GM21515 (cell line): Measurements from ENCODE around the gene IFITM1.
"Not testable (repeated sequence)": the region's sequence is repeated elsewhere in the genome, so short reads cannot be mapped to it uniquely, and the experiment has no call there.

Source experiments
- ATAC-seq: cut with Tn5 transposase; IDR thresholded peaks from one replicate; pipeline ENCODE4 v1.9.1; 2021; ENCODE audit not compliant: unreplicated experiment

The IFITM1 gene

DNA sequence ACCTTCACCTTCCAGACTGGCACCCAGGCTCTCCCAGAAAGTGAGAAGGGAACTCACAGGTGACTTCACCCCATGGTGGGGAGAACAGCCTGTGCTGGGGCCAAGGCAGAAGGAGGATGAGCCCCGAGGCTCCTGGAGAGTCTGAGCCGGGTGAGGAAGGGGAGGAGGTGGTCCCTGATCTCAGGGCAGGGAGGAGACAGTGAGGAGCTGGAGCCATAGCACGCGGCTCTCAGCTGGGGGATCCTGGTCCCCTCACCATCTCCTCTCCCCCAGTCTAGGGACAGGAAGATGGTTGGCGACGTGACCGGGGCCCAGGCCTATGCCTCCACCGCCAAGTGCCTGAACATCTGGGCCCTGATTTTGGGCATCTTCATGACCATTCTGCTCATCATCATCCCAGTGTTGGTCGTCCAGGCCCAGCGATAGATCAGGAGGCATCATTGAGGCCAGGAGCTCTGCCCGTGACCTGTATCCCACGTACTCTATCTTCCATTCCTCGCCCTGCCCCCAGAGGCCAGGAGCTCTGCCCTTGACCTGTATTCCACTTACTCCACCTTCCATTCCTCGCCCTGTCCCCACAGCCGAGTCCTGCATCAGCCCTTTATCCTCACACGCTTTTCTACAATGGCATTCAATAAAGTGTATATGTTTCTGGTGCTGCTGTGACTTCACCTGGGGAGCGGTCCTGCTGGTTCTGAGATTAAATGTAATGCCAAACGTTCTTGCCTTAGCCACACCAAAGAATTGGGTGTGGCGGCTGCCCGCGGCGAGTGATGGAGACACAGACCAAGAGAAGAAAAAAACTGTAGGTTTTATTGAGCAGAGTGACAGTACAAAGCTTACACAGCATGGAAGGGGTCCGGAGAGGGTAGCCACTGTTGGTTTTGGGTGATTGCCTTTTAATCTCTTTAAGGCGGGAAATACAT, 4.8 kb upstream of the IFITM1 start:
- ATAC-seq = not testable (repeated sequence)

DNA sequence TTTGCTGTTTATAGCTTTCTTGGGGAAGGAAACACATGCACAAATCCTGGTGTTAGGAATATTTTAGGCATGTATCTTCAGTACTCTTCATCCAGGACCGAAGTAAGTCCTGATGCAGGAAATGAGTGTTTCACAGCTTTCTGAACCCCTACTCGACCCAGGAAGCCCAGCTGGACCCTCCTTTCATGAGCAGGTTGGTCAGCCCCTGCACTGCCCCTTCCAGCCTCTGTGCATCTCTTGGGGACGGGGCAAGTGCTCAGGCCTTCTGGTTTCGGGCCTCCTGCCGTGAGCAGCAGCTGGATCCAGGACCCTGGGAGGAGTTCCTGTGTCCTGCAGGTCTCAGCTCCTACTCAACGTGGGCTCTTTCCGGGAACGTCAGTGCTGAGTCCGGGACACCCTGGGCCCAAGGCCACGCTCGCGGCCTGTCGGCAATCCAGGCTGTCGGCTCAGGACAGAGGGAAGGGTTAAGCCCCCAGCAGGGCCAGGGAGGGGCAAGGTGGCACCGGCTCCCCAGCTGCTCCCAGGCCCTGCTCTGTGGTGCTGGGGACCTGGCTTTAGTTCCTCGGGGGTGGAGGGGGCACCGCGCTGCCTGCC, 3.8 kb upstream of the IFITM1 start:
- not testable (repeated sequence) for ATAC-seq

DNA sequence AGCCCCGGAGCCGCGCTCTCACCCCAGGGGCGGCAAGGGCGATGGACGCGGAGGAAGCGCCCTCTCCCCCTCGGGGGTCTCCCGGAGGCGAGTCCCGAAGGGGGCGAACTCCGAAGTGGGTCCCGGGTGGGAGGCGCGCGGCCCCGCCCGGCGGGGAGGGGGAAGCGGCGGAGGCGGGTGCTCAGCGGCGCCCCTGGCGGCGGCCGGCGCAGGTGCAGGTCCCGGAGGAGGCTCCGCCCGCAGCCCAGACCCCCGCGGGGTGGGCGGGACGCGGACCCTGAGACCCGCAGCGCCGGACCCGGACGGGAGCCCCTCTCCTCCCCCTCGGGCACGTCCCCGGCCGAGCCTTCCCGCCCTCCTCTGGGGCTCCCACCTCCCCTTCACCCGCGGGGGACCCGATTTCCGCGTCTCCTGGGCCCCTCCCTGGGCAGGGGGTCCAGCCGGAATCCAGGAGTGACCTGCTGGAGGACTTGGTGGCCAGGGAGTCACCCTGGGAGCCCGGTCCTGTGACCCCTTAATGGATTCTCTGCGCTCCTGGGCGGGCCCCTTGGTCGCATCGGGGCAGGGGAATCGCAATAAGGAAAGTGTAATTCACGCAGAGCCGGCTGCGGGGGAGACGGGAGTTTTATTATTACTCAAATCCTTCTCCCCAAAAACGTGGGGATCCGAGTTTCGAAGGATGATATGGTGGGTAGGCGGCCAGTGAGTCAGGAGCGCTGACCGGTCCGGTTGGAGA, 2.7 kb upstream of the IFITM1 start:
- ATAC-seq = not testable (repeated sequence)

DNA sequence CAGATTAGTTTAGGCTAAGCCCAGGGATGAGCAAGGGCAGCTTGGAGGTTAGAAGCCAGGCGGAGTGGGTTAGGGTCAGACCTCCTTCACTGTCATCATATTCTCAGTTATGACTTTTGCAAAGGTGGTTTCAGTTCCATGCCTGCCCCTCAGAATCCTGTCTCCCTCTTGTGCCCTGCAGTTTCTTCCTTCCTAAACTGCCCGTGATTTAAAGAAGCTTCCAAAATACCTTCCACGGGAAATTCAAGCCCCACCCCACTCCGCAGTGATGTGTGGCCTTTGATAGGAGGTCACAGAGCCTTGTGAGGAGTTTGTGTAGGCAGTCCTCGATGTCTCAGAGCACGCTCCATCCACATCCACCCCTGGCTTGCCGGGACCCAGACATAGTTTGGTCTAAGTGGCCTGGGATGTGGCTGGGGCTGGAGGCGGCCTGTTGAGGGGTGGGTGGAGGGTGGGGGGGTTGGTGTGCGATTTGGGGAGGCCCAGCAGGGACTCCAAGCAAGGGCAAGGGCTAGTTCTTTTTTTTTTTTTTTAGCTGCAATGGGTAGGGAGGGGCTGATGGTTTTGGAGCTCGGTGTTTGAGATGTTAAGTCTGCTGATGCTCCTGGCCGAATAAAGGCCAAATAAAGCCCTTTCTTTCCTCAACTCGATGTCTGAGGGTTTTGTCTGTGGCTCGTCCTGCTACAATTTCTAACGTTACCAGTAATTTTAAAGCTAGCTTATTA, 1.6 kb upstream of the IFITM1 start:
- ATAC-seq = no peak

DNA sequence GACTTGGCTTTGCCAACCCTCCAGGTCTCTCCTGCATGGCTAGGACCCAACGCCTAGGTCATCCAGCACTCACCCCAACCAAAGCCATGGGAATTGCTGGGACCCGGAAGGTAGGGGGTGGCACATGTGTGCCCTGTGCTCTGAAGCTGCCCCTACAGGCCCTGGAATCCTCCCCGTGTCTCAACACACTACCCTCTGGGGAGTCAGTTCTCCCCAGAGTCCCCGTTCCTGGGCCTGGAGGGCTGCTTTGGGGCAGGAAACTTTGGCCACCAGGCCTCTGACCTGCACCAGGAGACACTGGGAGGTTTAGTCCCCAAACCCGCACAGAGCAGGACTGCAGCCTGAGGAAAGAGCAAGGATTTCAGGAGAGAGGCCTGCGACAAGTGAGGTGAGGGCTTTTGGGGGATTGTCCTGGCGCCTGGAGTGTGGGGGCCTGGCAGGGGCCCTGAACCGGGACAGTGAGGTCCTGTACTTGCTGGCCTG, 495 bp upstream of the IFITM1 start:
- no peak for ATAC-seq

DNA sequence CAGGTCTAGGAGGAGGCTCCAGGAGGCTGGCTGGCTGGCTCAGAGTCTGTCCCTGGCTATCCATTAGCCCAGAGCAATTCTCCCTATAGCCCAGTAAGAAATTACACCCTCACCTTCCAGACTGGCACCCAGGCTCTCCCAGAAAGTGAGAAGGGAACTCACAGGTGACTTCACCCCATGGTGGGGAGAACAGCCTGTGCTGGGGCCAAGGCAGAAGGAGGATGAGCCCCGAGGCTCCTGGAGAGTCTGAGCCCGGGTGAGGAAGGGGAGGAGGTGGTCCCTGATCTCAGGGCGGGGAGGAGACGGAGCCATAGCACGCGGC, 675 bp downstream of the IFITM1 start:
- ATAC-seq = not testable (repeated sequence)

DNA sequence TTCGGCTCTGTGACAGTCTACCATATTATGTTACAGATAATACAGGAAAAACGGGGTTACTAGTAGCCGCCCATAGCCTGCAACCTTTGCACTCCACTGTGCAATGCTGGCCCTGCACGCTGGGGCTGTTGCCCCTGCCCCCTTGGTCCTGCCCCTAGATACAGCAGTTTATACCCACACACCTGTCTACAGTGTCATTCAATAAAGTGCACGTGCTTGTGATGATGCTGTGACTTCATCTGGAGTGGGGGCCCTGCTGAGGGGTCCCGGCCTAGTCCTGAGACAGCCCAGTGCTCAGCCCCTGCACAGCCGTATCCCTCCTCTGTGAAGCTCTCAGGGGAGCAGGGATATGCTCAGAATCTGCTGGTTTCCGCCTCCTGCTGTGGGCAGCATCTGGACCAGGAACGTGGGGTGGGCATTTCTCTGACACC, 1.2 kb downstream of the IFITM1 start:
- ATAC-seq = no peak

DNA sequence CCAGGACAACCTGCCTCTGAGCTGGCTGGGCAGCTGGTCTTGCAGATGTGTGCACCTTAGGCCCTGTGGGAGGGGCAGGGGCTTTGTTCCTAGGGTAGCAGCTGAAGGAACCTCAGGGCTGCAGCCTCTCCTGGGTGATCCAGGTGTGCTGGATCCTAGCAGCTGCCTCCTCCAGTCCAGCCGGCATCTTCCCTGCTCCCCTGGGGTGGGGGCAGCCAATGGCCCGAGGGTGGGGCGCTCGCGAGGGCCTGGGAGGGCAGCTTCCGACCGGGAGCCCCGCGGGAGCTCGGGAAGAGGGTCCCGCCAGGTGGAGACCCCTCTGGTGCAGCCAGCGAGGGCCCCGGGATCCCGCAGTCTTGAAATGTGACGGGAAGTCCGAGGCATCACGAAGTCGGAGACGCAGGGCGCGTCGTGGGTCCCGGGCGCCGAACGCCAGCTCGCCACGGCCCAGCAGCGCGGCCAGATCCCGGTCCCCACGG, 1.7 kb downstream of the IFITM1 start:
- ATAC-seq = no peak

DNA sequence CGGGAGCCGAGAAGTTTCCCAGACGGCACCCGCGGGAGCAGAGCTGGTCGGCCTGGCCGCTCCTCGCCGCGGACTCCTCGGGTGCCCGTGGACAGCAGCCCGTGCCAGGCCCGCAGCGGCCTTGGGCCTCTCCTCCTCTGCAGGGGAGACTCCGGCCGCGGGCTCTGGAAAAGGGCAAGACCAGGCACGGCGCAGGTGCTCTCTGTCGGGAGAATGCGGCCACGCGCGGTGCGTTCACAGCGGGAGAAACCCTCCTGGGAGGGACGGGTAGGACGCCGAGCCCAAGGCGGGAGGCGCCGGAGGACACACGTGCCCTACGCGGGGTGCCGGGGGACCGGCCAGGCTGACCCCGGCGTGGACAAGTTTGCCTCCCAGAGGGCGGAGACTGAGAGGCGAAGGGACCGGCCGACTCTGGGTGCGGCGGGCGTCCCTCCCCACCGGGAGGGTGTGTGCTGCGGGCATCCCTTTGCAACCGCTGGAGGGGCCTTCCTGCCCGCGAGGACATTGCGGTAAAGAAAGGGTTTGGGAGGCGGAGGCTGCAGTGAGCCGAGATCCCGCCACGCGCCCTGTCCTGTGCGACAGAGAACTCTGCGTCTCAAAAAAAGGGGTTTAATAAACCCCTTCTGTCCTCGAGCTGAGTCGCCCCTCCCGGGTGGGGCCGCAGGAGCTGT, 2.3 kb downstream of the IFITM1 start:
- no peak for ATAC-seq

DNA sequence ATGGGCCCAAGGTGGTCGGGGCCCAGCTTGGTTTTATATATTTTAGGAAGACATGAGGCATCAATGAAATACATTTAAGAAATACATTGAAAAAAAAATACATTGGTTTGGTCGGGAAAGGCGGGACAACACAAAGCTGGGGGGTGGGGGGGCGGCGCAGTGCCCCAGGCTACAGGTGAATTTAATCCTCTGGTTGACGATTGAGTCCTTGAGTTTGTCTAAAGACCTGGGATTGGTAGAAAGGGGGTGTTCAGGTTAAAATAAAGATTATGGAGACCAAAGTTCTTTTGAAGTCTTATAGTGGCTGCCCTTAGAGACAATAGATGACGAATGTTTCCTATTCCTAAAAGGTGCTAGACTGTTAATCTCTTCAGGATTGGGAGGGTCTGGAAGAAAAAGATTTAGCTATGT, 3.1 kb downstream of the IFITM1 start:
- no peak for ATAC-seq

DNA sequence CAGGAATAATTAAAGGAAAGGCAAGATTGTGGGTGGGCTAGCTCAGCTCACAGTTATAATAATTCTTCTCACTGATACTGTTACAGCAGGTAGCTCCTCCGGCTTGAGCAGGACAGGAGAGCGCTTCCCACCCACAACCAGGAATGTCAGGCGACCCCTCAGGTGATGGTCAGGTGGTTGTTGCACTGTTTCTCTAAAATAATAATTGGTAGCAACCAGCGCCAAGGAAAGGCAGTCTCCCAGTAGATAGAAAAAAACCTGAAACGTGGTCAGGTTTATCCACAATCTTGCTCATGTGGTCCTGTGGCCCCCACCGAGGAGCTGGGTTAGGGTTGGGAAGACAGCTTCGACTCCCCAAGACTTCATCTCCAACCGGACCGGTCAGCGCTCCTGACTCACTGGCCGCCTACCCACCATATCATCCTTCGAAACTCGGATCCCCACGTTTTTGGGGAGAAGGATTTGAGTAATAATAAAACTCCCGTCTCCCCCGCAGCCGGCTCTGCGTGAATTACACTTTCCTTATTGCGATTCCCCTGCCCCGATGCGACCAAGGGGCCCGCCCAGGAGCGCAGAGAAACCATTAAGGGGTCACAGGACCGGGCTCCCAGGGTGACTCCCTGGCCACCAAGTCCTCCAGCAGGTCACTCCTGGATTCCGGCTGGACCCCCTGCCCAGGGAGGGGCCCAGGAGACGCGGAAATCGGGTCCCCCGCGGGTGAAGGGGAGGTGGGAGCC, 4.0 kb downstream of the IFITM1 start:
- not testable (repeated sequence) for ATAC-seq

DNA sequence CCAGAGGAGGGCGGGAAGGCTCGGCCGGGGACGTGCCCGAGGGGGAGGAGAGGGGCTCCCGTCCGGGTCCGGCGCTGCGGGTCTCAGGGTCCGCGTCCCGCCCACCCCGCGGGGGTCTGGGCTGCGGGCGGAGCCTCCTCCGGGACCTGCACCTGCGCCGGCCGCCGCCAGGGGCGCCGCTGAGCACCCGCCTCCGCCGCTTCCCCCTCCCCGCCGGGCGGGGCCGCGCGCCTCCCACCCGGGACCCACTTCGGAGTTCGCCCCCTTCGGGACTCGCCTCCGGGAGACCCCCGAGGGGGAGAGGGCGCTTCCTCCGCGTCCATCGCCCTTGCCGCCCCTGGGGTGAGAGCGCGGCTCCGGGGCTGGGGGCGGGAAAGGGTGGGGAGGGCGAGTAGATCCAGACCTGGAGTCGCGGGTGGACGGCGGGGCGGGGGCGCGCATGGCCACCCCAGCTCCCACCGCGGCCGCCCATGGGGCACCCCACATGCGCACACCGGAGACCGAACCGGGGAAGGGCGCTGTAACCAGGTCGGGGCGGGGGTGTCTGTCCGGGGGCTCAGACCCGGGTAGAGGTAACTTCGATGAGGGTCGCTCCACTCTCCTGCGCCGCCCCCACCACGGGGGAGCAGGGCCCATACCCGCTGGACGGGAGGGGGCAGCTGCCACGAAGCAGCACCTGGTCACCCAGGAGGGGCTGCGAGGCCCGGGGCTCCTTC, 4.7 kb downstream of the IFITM1 start:
- not testable (repeated sequence) for ATAC-seq

DNA sequence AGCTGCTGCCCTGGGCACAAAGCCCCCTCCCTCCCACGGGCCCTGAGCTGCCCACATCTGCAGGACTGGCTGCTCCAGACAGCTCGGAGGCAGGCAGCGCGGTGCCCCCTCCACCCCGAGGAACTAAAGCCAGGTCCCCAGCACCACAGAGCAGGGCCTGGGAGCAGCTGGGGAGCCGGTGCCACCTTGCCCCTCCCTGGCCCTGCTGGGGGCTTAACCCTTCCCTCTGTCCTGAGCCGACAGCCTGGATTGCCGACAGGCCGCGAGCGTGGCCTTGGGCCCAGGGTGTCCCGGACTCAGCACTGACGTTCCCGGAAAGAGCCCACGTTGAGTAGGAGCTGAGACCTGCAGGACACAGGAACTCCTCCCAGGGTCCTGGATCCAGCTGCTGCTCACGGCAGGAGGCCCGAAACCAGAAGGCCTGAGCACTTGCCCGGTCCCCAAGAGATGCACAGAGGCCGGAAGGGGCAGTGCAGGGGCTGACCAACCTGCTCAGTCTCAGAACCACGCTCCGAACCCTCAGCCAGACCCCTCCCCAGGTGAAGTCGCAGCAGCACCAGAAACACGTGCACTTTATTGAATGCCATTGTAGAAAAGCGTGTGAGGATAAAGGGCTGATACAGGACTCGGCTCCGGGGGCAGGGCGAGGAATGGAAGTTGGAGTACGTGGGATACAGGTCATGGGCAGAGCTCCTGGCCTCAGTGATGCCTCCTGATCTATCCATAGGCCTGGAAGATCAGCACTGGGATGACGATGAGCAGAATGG, 5.5 kb downstream of the IFITM1 start:
- not testable (repeated sequence) for ATAC-seq

DNA sequence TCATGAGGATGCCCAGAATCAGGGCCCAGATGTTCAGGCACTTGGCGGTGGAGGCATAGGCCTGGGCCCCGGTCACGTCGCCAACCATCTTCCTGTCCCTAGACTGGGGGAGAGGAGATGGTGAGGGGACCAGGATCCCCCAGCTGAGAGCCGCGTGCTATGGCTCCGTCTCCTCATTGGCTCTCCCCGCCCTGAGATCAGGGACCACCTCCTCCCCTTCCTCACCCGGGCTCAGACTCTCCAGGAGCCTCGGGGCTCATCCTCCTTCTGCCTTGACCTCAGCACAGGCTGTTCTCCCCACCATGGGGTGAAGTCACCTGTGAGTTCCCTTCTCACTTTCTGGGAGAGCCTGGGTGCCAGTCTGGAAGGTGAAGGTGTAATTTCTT, 6.0 kb downstream of the IFITM1 start:
- ATAC-seq = not testable (repeated sequence)

DNA sequence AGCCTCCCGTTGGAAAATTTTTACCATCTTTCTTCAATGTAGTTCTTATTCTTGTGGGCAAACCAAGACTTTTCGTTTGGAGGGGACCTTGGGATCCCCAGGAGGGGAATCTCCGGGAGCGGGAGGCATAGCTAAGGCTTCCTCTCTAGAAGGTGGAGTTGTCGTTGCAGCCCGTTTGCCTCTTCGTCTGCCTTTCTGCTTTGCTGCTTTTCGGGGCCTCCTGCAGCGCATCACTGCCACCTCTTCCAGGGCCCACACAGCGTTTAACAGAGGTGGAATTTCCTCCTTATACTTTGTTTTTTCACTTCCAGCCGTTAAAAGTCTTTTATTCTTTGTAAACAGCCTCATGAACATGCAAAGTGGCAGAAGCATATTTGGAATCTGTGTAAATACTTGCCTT, 10.3 kb downstream of the IFITM1 start:
- no peak for ATAC-seq

DNA sequence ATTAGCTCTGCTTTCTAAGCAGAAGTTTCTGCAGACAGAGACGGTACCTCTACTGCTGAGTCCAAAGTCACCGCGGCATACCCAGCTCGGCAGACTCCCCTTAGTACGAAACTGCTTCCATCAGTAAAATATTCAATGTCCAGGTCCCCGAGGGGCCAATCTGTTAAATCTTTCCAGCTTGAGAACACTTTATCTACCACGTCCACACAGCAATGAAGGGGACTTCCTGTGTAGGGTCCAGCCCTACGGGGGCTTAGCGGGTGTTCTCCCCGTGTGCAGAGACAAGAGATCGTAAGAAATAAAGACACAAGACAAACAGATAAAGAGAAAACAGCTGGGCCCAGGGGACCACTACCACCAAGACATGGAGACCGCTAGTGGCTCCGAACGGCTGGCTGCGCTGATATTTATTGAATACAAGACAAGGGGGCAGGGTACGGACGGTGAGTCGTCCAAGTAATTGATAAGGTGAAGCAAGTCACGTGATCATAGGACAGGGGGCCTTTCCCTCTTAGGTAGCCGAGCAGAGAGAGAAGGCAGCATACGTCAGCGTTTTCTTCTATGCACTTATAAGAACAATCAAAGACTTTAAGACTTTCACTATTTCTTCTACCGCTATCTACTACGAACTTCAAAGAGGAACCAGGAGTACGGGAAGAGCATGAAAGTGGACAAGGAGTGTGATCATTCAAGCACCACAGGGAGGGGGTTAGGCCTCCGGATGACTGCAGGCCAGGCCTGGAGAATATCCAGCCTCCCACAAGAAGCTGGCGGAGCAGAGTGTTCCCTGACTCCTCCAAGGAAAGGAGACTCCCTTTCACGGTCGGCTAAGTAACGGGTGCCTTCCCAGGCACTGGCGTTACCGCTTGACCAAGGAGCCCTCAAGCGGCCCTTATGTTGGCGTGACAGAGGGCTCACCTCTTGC, 11.0 kb downstream of the IFITM1 start:
- not testable (repeated sequence) for ATAC-seq
